Measurements from ENCODE around the gene NCF4. TPM values are rescaled to one million over a fixed set of nuclear protein-coding genes. Genes with fewer than 3 reads are reported as not detected.

The NCF4 gene
- total RNA-seq, 1 donor from 2014 or later: not detected

GRCh38 chr22:36892292-36892691 is 31.5 kb downstream of the NCF4 start:
- DNase-seq (ENCODE audit: low read depth): no peak

GRCh38 chr22:36893262-36893661 is 32.5 kb downstream of the NCF4 start:
- no peak for DNase-seq (ENCODE audit: low read depth)

DNA sequence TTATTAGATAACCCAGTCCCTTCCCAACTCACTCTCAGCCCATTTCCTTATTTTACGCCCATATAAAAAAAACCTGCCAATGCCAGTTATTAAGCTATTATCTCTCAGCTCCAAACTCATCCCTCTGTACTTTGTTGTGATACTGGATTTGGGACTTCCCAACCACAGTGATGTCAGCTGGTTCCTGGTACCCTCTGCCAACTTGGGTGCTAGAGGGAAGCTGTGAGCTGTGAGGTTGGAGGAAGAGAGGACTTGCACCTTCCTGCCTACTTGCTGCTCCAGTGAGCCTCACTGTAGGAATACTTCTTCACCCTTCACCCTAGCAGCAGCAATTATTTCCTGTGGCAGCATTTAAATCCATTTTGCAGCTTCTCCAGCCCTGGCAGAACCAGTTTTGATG is 33.5 kb downstream of the NCF4 start:
- no peak for DNase-seq (ENCODE audit: low read depth)

- DNase-seq (ENCODE audit: low read depth): no peak
Measured at GRCh38 chr22:36897611-36898010, 36.8 kb downstream of the NCF4 start.

DNA sequence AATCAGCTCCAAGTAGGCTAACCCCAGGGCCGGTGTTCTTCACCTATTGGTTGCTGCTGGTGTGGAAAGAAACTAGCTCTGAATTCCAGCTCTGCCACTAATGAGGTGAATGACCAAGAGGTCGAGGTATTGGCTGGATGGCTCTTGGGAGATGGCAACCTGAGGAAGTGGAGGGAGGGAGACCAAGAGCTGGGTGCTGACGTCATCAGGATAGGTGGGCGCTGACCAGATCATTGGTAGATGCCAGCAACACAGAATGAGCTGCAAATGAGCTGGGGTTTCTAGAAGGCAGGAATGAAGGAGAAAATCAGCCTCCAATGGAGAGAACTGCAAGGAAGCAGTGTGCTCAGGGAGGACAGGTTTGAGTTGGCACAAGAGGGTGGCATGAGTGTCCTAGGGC is 37.9 kb downstream of the NCF4 start:
- no peak for DNase-seq (ENCODE audit: low read depth)

GRCh38 chr22:36899498-36899897 is 38.7 kb downstream of the NCF4 start:
- no peak for DNase-seq (ENCODE audit: low read depth)

DNA sequence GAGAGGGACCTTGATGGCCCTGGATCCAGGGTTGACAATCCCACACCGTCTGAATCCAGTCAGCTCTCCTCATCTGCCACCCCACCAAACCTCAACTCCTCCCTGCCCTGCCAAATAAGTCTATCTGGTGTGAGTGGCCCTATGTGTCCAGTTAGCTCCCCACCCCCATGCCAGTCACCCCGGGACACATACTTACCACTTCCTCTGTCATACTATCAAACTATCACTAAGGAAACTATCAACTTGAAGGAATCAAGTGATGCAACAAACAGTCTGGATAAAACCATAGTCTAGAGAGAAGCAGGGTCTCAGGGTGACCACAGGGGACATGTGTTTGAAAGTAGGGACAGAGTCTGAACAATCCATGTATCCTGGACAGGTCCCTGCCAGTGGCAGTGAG is 39.4 kb downstream of the NCF4 start:
- DNase-seq (ENCODE audit: low read depth): no peak

GRCh38 chr22:36900880-36901279 is 40.1 kb downstream of the NCF4 start:
- DNase-seq (ENCODE audit: low read depth): no peak

DNA sequence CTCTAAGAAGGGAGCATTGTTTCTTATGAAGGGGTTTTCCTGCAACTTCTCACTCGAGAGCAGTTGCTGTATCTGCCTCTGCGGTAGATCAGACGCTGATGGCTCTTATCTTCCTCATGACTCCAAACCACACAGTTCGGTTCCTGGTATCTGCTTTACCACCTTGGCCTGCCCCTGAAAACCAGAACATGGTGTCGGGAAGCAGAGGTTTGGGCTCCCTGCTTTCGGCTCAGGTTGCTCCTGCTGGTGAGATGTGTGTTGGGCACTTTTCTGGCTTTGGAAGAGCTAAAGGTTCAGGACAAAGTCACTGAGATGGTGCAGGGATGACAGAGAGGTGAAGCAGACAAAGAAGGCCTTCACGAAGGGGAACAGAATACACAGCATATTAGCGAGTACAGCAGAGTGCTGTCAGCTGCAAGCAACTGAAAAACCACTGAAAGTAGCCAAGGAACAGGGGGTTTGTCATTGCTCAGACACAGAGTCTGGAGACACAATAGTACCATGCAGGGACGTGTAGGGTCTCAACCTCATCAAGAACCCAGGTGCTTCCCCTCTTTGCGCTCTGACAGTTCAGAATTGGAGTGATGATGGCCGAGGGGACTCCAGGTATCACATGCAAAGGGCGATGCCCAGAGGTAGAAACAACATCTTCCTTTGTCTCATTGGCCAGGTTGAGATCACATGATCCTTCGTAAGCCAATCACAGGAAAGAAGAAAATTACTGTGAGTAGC is 40.8 kb downstream of the NCF4 start:
- no peak for DNase-seq (ENCODE audit: low read depth)

- DNase-seq (ENCODE audit: low read depth): no peak
Measured at GRCh38 chr22:36902143-36902926, 41.5 kb downstream of the NCF4 start.

DNA sequence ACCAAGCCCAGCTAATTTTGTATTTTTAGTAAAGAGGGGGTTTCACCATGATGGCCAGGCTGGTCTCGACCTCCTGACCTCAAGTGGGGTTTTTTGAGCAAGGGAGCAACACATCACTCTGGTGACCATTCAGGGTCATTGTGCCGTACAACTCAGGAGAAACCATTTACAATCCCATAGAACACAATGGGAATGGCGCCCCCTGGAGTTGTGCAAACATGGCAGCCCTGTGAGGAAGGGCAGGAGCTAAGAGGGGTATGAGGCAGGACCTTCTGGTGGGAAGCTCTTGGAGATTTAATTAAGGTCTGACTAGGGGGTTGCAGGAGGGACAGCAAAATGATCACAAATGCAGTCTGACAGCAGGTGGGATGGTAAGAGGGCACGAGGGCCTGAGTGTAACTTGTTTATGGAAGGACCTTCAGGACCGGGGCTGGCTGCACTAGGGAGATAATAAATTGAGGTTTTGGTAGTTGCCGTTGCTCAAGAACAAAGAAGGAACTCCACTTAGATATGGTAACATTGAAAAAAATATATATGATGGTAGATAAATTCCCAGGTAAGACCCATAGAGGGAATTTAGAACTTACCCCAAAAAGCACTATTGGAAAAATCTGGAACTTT is 43.6 kb downstream of the NCF4 start:
- no peak for DNase-seq (ENCODE audit: low read depth)

DNA sequence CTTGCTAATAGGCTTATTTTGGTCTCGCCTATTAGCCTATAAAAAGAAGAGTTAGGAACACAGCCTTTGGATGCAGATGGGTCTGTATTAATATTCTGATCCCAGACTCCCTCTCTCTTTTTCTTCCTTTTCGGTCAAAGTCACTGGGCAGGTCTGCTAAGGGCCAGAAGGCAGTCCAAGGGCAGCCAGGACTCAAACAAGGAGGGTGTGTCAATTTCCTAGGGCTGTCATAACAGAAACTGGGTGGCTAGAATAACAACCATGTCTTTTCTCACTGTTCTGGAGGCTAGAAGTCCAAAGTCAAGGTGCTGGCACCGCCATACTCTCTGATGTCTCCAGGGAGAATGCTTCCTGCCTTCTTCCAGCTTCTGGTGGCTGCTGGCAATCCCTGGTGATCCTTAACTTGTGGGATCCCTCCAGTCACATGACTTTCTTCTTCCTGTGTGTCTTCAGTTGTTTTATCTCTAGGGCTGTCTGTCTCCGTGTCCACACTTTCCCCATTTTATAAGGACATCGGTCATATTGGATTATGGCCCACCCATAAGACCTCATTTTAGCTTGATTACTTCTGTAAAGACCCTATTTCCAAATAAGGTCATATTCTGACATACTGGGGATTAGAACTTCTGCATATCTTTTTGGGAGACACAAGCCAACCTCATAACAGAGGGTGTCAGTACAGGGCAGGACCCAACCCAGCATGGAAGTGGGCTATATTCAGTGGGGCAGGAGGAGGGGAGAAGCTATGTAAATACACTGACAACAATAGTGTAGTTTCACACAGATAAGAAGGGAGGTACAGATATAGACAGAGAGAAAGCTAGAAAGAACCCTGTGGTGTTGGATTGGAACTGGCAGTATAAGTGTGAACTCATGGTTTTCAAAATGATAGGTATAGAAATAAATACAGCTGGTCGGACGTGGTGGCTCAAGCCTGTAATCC is 46.7 kb downstream of the NCF4 start:
- no peak for DNase-seq (ENCODE audit: low read depth)

DNA sequence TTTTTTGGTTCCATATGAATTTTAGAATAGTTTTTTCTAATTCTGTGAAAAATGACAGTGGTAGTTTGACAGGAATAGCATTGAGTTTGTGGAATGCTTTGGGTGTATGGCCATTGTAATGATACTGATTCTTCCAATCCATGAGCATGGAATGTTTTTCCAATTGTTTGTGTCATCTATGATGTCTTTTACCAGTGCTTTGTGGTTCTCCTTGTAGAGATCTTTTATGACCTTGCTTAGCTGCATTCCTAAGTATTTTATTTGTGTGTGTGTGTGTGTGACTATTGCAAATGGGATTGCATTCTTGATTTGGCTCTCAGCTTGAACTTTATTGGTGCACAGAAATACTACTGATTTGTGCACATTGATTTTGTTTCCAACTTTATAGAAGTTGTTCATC is 49.7 kb downstream of the NCF4 start:
- no peak for DNase-seq (ENCODE audit: low read depth)

DNA sequence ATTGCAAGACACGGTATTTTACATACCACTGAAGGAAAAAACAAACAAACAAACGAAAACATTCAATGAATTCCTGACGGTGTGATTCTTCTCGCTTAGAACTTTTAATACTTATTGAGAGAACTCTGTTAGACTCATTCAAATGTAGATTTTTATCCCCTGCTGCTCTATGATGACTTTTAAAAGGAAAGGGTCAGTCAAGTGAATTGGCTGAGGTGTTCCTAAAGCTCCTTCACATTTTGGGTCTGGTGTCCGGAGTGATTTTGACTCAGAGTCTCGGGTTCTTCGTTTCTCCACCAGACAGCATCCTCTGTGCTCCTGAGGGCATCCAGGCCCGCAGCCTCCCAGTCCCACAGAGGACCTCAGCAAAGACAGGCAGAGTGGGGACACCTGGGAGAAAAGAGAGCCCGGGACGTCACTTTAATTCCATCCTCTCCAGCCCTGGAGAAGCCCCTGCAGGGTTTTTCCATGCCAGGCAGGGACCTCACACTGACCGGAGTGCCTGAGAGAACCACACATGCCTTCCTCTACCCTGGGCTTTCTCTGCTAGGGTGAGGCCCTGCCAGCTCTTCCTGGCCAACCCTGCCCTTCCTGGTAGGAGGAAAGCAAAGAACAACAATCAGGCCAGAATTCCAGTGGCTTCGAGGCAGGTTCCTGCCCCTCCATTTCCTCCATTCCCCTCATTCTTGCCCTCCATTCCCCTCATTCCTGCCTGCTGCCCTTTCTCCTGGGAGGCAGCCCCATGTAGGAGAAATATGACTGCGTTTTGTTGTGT is 51.3 kb downstream of the NCF4 start:
- DNase-seq (ENCODE audit: low read depth): peak; percentile 1

DNA sequence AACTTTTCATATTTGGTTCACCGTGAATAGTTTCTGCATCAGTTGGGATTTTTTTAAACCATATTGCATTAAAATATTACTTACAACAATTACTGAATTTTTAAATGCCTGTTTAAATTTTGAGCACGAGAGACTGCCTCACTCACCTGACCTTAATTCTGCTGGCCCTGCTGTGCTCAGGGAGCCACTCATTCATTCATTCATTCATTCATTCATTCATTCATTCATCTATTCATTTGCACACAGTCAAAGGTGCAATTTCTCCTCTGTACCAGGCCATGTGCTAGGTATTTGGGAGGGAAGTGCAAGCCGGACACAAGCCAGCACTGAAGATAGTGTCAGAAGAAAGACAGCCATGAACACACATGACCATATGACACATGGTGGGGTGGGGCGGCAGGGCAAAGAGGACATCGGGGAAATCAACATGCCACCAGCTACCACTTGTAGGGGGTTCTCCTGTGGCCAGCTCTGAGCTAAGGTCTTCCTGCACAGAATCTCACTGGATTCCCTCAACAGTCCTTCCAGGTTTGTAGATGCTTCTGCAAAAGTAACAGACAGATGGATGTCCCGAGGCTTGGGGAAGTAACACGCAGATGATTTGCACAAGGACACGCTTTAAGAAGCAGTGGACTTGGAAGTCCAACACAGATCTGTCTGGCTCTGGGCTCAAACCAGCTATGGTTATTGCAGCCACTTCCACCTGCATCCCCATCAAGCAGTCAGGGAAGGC is 52.1 kb downstream of the NCF4 start:
- DNase-seq (ENCODE audit: low read depth): no peak

GRCh38 chr22:36913427-36914389 is 52.9 kb downstream of the NCF4 start, which contains the start of gene CSF2RB:
TSS of gene CSF2RB (plus strand) at chr22:36913628. CDS start at chr22:36922208, 8,580 bp downstream.
- no peak for DNase-seq (ENCODE audit: low read depth)

DNA sequence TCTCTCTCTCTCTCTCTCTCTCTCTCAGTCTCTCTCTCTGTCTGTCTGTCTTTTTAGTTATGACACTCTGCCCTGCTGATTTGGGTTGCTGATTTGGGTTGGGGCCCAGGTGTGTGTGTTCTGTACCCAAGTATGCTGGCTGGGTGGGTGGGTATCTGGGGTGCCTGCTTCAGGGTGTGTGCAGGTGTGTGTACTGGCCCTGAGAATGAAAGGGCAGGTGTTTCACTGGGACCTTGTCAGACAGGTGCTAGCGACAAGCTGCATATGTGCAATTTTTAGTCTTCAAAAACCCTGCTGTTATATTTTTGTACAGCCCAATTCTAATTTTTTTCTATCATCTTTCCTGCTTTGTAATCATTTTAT is 53.6 kb downstream of the NCF4 start:
- no peak for DNase-seq (ENCODE audit: low read depth)

- no peak for DNase-seq (ENCODE audit: low read depth)
Measured at GRCh38 chr22:36916034-36916433, 55.2 kb downstream of the NCF4 start.
